Frontal cortex (tissue), 4 donors: ENCODE measurements around the gene GRB10. TPM values are rescaled to one million over a fixed set of nuclear protein-coding genes. Genes with fewer than 3 reads are reported as not detected.

Experiments
- DNase-seq, 2 donors: peaks; one replicate each; pipeline ENCODE4 v3.0.0; 2012; ENCODE audit warnings: low spot score in 2 of 2
- FAIRE-seq: peaks from 2 replicates; lab custom pipeline; 2012; peaks lifted over from hg19 to GRCh38; lab: Jason Lieb, UNC
- total RNA-seq: library from RNA; depleted of rRNA; stranded (reverse); fragments of >200 nt; gene quantifications from one replicate; pipeline ENCODE4 v1.2.3, GENCODE V29; 2014
- donor health status: control.
- donor health status: control.
- donor health status: control.

GRB10 gene
- total RNA-seq, 1 donor from 2014 or later: 48.5 TPM

GRCh38 chr7:50725774-50726173 is 56.9 kb downstream of the GRB10 start:
- FAIRE-seq (no peak), DNase-seq (no peak)

GRCh38 chr7:50724526-50725520 is 57.9 kb downstream of the GRB10 start:
- no peak for FAIRE-seq
- no peak for DNase-seq

- DNase-seq (no peak), FAIRE-seq (no peak)
Observed at GRCh38 chr7:50723888-50724287, 58.8 kb downstream of the GRB10 start.

GRCh38 chr7:50723173-50723572 is 59.5 kb downstream of the GRB10 start:
- FAIRE-seq (no peak), DNase-seq (no peak)

- FAIRE-seq: no peak
- no peak for DNase-seq
Observed at GRCh38 chr7:50721661-50722259, 60.9 kb downstream of the GRB10 start.

GRCh38 chr7:50721160-50721559 is 61.5 kb downstream of the GRB10 start:
- no peak for DNase-seq
- no peak for FAIRE-seq

- FAIRE-seq (no peak), DNase-seq (no peak)
Observed at GRCh38 chr7:50720295-50720694, 62.4 kb downstream of the GRB10 start.

- DNase-seq (no peak), FAIRE-seq (no peak)
Observed at GRCh38 chr7:50718876-50719275, 63.8 kb downstream of the GRB10 start.

GRCh38 chr7:50718311-50718710 is 64.4 kb downstream of the GRB10 start:
- FAIRE-seq: no peak

GRCh38 chr7:50717181-50717580 is 65.5 kb downstream of the GRB10 start:
- DNase-seq: no peak
- FAIRE-seq: no peak

More at GRCh38 chr7:50718311-50718710, 64.4 kb downstream of the GRB10 start:
- DNase-seq: no peak

- DNase-seq: no peak
- FAIRE-seq: no peak
Observed at GRCh38 chr7:50714857-50715256, 67.8 kb downstream of the GRB10 start.

GRCh38 chr7:50713123-50713965 is 69.4 kb downstream of the GRB10 start:
- DNase-seq: no peak

GRCh38 chr7:50712252-50713122 is 70.2 kb downstream of the GRB10 start:
- FAIRE-seq: no peak
- DNase-seq: no peak

More at GRCh38 chr7:50713123-50713965, 69.4 kb downstream of the GRB10 start:
- FAIRE-seq: no peak

GRCh38 chr7:50711271-50712175 is 71.2 kb downstream of the GRB10 start:
- no peak for DNase-seq
- FAIRE-seq: no peak

- FAIRE-seq: no peak
- no peak for DNase-seq
Observed at GRCh38 chr7:50710441-50711154, 72.1 kb downstream of the GRB10 start.

- no peak for DNase-seq
- FAIRE-seq: no peak
Observed at GRCh38 chr7:50709151-50709550, 73.5 kb downstream of the GRB10 start.

- DNase-seq: no peak
- FAIRE-seq: no peak
Observed at GRCh38 chr7:50707236-50708006, 75.3 kb downstream of the GRB10 start.
